Stimulated activated naive CD8-positive, alpha-beta T cell treated with anti-CD3 and anti-CD28 coated beads, Interleukin-15, Interleukin-2, amounts not matched to agents 100 U/mL and 50 U/mL, for 24 hours (primary cell): ENCODE results near the gene EID3.
A peak's percentile ranks its signal among the peaks of the same experiment; 100 is the strongest.
"Not testable (repeated sequence)": the region's sequence is repeated elsewhere in the genome, so short reads cannot be mapped to it uniquely, and the experiment has no call there.

Source experiments
- ATAC-seq: fragments of 150-1000 bp; cut with Tn5 transposase; one replicate; pipeline ENCODE4 v1.10.0; 2021
- DNase-seq: peaks from one replicate; pipeline ENCODE4 v3.0.0; 2021

EID3 gene

DNA sequence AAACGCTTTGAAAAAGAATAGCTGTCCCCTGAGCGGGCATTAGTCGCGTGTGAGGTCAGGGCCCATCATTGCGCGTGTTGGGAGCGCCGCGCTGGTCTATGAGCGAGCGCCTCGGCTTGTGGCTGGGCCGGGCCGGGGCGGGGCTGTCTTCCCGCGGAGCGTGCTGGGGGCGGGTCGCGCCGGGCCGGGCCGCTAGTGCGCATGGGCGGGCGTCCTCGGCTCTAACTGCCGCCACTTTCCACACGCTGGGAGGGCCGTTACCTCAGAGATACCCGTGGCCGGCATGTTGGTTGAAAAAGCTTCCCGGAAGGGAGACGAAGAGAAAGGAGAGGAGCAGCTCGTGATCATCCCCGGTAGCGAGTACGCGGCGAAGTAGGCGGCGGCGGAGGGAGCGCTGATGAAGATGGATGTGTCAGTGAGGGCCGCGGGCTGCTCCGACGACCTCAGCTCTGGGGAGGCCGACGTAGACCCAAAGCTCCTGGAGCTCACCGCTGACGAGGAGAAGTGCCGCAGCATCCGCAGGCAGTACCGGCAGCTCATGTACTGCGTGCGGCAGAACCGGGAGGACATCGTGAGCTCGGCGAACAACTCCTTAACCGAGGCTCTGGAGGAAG lies at the start of gene EID3:
EID3 (plus strand) TSS at position 202 of the 614 bp plus-strand sequence; CDS start at position 398, 196 bp downstream.
- DNase-seq, result peak; percentile 95
- ATAC-seq, result peak; percentile 100

GRCh38 chr12:104257913-104258472 lies 45.5 kb upstream of the EID3 start:
- ATAC-seq, result no peak
- no peak for DNase-seq

- no peak for ATAC-seq
- DNase-seq, result no peak
Measured at GRCh38 chr12:104258476-104259067, 45.0 kb upstream of the EID3 start.

GRCh38 chr12:104263026-104263425 lies 40.5 kb upstream of the EID3 start:
- ATAC-seq (no peak), DNase-seq (no peak)

GRCh38 chr12:104263580-104264358 lies 39.8 kb upstream of the EID3 start:
- ATAC-seq (no peak), DNase-seq (no peak)

DNA sequence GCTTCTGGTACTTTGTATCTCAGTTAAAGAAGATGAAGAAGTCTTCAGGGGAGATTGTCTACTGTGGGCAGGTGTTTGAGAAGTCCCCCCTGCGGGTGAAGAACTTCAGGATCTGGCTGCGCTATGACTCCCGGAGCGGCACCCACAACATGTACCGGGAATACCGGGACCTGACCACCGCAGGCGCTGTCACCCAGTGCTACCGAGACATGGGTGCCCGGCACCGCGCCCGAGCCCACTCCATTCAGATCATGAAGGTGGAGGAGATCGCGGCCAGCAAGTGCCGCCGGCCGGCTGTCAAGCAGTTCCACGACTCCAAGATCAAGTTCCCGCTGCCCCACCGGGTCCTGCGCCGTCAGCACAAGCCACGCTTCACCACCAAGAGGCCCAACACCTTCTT lies 38.1 kb upstream of the EID3 start:
- DNase-seq, ATAC-seq: not testable (repeated sequence)

- DNase-seq (no peak), ATAC-seq (no peak)
Measured at GRCh38 chr12:104272938-104273337, 30.6 kb upstream of the EID3 start.

DNA sequence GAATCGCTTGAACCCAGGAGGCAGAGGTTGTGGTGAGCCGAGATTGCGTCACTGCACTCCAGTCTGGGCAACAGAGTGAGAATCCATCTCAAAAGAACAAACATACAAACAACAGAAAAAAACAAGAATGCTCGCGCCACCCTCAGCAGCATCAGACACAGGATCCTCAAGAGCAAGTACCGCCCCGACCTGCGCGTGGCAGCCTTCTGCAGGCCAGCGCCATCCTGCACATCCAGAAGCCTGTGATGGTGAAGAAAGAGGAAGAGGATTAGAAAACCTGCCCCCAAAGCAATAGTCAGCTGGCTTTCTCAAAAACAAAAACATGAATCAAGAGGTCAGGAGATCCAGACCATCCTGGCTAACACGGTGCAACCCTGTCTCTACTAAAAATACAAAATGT lies 30.0 kb upstream of the EID3 start:
- DNase-seq, result no peak
- ATAC-seq, result no peak

DNA sequence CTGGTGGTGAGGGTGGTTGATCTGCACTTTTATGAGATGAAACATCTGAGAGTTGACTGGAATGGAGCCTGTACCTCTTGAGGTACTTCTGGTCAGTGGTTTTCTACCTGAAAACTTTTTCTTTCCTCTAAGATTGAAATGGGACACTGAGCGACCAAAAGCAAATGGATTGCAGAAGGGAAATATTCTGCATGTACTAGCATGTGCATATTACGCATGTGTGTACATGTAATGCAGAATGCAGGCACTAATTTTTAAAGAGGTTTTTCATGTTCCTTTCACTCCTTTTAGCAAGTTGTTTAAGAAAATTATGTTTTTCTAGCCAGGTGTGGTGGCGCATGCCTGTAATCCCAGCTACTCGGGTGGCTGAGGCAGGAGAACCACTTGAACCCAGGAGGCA lies 28.7 kb upstream of the EID3 start:
- DNase-seq (no peak), ATAC-seq (no peak)

DNA sequence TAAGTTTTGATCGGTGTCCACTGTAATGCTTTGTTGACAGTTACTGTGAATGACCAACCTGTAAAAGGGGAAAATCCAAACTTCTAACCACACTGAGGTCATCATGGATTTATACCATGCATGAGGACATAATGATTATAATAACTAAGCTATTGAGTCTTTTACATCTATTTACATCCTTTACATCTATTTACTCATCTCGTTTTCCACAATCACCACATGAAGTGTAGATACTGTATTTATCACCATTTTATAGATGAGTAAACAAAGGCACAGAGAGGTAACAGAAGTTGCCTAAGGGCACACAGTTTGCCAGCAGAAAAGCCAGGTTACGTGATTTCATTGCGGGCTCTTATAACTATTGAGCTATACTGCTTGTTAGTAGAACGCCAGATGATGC lies 27.9 kb upstream of the EID3 start:
- no peak for ATAC-seq
- no peak for DNase-seq

- DNase-seq, result no peak
- ATAC-seq, result no peak
Measured at GRCh38 chr12:104276273-104277131, 27.0 kb upstream of the EID3 start.

DNA sequence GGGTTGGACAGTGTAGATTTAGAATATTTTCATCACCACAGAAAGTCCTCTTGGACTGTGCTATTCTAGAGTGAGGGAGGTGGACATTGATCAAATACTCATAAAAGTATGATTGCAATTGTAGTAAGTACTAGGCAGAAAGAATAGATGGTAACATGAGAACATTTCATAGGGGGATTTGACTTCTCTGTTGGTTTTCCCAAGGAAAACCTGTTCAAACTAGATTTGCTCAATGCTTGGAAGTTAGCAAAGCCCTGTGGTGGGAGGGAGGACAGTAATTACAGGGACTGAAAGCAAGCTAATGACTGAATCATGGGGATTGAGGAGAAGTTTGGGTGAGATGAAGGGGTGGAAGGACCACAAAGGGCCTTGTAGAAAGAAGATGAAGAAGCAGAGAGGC lies 24.4 kb upstream of the EID3 start:
- DNase-seq, result no peak
- no peak for ATAC-seq

DNA sequence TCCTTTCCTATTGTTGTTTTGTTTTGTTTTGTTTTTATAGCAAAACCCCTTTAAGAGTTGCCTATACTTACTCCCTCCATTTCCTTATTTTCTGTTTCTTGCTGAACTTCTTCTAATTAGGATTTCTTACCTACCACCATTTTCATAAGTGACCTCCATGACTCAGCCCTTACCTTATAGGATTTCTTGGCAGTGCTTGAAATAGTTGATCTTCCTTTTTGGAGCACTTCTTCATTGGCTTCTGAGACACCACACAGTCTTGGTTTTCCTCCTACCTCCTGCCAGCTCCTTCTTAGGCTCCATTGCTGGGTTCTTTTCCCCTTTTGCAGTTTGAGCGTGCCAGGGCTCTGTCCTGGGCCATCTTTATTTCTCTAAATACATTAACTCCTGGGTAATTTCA lies 23.4 kb upstream of the EID3 start:
- DNase-seq (no peak), ATAC-seq (no peak)

- no peak for DNase-seq
Measured at GRCh38 chr12:104280717-104281458, 22.7 kb upstream of the EID3 start.

GRCh38 chr12:104281636-104282035 lies 21.9 kb upstream of the EID3 start:
- ATAC-seq (no peak), DNase-seq (no peak)

More at GRCh38 chr12:104280717-104281458, 22.7 kb upstream of the EID3 start:
- ATAC-seq, result peak; percentile 40

DNA sequence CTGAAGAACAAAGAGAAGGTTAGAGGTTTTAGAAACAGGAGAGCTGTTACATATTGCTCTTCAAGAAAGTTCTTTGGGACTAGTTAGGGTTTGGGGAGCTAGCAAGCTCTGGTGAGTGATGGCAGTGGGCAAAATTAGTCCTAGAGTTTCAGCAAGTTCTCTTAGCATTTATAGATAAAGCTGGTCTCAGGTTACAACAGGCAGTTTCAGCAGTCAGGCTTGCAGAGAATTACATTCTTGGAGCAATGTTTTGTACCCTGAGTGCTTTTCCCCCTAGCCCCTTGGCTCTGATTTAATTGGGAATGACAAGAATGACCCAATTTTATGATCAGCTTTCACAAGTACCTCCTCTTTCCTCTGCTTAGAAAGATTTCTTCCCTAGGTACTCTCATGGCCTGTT lies 21.4 kb upstream of the EID3 start:
- no peak for ATAC-seq
- no peak for DNase-seq

DNA sequence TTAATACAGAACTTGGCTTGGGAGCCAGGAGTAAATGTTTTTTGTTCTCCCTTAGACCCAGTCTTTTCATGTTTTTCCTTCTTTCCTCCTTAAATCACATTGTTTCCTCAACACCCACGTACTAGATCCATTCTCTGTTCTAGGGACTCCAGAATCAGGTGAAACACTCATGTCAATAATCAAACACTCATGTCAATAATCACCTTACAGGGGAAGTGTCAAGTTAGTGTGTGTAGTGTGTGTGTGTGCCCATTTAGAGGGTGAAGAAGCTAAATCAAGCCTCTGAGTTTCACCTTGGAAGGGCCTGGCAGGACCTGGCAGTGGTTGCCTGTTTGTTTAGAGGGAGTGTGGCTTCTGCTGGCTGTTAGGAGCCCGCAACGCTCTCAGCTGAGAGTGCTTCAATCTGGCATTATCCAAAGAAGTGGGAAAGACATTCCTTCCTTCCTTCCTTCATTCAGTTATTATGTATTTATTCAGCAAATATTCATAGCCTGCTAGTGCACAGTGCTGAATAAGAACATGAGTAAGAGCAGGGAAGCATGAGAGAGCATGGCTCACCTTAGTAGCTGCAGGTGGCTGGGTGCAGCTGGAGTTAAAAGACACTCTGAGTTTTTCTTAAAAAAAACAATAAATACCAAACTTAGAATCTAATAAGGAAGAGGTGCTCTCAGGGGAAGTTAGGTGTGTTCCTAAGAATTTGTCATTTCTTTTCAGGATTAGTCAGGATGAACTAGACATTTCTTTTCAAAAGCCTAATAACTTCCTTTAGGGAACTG lies 17.6 kb upstream of the EID3 start:
- DNase-seq, result no peak
- ATAC-seq, result no peak

DNA sequence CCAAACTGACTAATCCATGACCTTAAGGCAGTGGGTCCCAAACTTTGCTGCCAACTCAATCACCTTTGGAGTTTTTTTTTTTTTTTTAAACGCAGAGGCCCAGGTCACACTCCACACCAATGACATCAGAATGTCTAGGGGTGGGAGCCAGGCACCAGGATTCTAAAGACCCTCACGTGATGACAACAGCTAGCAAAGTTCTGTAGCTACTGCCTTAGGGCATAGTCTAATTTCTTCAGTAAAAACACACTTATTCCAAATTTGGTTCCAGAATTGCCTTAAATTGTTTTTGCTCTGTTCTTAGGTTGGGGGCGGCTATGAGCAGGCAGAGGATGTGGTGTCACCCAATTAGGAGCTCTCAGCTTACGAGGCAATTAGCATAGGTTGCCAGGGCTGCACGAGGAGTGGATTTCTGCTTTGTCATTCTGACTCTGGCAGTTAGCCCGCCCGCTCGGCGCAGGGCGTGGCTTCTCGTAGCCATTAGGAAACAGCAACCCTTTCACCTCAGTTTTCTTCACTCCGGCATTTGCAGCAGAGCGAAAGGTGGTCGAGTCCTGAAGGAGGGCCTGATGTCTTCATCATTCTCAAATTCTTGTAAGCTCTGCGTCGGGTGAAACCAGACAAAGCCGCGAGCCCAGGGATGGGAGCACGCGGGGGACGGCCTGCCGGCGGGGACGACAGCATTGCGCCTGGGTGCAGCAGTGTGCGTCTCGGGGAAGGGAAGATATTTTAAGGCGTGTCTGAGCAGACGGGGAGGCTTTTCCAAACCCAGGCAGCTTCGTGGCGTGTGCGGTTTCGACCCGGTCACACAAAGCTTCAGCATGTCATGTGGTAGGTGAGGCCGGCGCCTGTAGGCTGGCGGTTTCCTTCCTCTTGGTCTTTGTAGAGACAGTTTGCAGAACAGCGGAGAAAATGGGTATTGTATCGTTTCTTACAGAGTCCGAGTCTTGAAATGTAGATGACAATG lies 16.7 kb upstream of the EID3 start:
- ATAC-seq, result peak; percentile 88
- DNase-seq, result peak; percentile 85

DNA sequence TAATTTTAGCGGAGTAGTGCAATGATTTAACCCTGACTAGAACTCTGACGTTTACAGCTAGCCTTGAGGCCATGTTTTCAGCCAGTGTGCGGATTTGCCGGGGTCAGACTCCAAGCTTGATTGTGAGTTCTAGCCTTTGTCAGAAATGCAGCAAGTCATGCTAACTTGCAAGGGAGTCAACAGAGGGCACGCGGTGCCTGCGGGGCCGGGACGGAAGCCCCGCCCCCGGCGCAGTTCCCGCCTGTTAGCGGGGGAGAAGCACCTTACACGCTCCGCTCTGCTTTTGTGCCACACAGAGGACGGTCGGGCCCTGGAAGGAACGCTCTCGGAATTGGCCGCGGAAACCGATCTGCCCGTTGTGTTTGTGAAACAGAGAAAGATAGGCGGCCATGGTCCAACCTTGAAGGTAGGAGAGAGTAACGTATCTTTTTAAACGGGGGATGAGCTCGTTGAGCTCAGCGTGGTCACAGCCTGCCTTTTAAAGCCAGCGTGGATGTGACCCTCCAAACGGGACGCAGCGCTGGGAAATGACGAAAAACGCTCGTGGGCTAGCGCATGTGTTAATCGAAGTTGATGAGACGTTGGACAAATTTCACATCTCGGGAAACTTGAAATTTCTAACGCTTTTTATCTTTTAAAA lies 14.8 kb upstream of the EID3 start:
- peak; percentile 76 for ATAC-seq
- peak; percentile 85 for DNase-seq
